HG03039 (cell line): ENCODE data around the gene CFAP73.
"Not testable (repeated sequence)": the region's sequence is repeated elsewhere in the genome, so short reads cannot be mapped to it uniquely, and the experiment has no call there.

Experiments used
- ATAC-seq: cut with Tn5 transposase; IDR thresholded peaks from one replicate; pipeline ENCODE4 v1.9.1; 2021; ENCODE audit warnings: mild to moderate bottlenecking, moderate library complexity; ENCODE audit not compliant: unreplicated experiment

The CFAP73 gene

DNA sequence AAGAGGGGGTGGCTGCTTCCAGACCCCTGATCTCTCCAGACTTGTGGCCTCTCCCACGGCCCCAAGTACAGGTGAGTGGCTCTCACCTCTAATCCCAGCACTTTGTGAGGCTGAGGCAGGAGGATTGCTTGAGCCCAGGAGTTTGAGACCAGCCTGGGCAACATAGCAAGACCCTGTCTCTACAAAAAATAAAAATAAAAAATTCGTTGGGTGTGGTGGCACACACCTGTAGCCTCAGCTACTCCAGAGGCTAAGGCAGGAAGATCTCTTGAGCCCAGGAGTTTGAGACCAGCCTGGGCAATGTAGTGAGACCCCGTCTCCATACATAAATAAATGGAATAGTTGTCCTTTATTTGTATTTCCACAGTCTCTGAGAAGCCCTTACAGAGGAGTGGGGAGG lies 7.8 kb upstream of the CFAP73 start:
- ATAC-seq = not testable (repeated sequence)

DNA sequence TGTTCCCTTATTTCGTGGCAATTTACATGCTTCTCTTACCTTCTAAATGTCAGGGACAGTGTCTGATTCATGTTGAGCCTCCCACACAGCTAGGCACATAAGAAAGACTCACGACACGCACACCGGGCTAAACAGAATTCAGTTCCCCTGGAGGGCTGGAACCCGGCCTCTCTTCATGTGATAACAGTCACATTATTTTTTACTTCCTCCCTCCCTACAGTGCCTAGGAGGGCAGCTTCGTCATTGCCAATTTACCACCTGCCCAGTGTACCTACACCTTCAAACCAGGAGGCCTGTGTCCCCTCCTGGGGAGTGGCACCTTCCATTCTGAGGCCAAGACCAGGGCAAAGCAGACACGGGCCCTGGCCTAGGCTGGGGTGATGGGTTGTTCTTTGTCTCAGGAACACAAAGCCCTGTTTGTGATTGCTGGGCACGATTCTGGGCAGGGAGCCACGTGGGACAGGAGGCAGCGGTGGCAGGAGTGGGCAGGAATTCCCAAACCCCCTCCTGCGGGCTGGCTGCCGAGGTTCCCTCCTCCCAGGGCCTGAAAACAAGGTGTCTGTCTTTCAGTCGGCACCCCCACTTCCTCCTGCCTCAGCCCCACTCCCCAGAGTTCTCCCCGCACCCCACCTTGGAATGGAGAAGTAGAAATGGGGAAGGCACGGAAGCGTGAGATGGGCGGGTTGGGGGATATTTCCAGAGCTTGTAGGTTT lies 7.2 kb upstream of the CFAP73 start:
- ATAC-seq = no peak

DNA sequence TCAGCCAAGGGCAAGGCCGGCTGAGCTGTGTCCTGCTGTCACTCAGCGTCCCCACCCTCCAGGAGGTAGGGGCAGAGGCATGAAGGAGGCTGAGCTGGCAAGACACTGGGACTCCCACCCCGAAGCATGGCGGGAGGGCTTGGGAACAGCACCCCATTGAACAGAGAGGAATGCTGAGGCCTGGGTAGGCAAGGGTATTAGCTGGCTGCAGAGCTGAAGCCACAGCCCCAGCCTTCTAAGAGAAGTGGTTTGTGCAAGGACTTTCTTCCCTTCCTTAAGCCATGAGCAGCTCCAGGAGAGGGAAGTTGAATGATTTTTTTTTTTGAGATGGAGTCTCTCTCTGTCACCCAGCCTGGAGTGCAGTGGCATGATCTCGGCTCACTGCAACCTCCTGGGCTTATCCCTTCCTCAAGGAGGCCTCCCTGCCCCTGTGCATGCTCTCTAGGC lies 6.6 kb upstream of the CFAP73 start:
- ATAC-seq = no peak

GRCh38 chr12:113143959-113144358 lies 5.6 kb upstream of the CFAP73 start:
- ATAC-seq = no peak

GRCh38 chr12:113144806-113145205 lies 4.7 kb upstream of the CFAP73 start:
- ATAC-seq = no peak

- no peak for ATAC-seq
These were observed 3.6 kb upstream of the CFAP73 start for GRCh38 chr12:113145720-113146551.

DNA sequence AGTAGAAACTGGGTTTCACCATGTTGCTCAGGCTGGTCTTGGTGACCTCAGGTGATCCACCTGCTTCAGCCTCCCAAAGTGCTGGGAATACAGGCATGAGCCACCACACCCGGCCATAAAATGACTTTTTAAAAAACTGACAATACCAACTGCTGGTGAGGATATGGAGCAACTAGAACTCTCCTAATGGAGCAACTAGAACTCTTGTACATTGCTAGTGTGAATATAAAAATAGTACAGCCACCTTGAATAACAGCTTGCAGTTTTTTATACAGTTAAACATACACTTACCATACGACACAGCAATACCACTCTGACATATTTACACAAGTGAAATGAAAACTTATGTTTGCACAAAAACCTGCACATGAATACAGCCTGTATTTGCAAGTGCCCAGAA lies 2.5 kb upstream of the CFAP73 start:
- ATAC-seq = no peak

DNA sequence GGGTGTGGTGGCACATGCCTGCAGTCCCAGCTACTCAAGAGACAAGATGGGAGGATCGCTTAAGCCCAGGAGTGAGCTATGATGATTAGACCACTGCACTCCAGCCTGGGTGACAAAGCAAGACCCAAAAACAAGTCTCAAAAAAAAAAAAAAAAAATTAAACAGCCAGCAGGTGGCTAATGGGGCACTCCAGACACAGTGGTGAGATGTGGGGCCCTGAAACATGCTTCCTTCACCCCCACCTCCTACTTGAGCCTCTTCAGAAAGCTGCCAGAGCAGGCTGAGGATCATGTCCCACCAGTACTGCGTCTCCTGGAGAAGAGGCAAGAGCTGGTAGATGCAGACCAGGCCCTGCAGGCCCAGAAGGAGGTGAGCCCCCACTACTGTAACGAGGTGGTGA lies 2.1 kb downstream of the CFAP73 start:
- no peak for ATAC-seq

GRCh38 chr12:113152196-113152834 lies 2.8 kb downstream of the CFAP73 start:
- ATAC-seq = no peak

- no peak for ATAC-seq
These were observed 3.6 kb downstream of the CFAP73 start for GRCh38 chr12:113152835-113153814.

GRCh38 chr12:113154351-113154973 lies 4.9 kb downstream of the CFAP73 start:
- ATAC-seq = no peak

- no peak for ATAC-seq
These were observed 5.5 kb downstream of the CFAP73 start for GRCh38 chr12:113155060-113155459.

GRCh38 chr12:113155646-113156045 lies 6.1 kb downstream of the CFAP73 start:
- ATAC-seq = no peak

- no peak for ATAC-seq
These were observed 7.8 kb downstream of the CFAP73 start for GRCh38 chr12:113157218-113157859.

GRCh38 chr12:113158439-113159203 lies 9.1 kb downstream of the CFAP73 start:
- no peak for ATAC-seq

- no peak for ATAC-seq
These were observed 10.4 kb downstream of the CFAP73 start for GRCh38 chr12:113159937-113160336.

DNA sequence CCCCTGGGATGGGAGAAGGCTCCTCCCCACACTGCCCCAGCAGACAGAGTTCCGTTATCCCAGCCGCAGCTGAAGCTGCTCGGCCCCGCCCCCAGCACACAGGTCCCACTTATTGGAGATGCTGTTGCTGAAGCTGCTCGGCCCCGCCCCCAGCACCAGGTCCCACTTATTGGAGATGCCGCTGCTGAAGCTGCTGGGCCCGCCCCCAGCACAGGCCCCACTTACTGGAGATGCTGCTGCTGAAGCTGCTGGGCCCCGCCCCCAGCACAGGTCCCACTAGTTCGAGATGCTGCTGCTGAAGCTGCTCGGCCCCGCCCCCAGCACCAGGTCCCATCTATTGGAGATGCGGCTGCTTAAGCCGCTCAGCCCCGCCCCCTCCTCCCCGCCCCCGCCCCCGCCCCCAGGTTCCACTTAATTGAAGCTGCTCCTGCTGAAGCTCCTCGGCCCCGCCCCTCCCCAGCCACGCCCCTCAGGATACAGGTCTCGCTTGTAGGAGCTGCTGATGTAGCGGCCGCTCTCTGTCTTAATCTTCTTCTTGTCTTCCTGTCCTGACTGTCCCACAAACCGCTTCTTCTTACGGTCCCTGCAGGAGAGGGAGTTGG lies 12.0 kb downstream of the CFAP73 start:
- ATAC-seq = no peak
